Left renal pelvis (tissue), 4 donors: Measurements from ENCODE around the gene CLDN4. TPM values are rescaled to one million over a fixed set of nuclear protein-coding genes. Genes with fewer than 3 reads are reported as not detected.
"Not testable (repeated sequence)": the region's sequence is repeated elsewhere in the genome, so short reads cannot be mapped to it uniquely, and the experiment has no call there.

Experiments used
- DNase-seq, 4 donors: peaks; one replicate each; pipeline ENCODE4 v3.0.0-alpha.2; 2013; ENCODE audit warnings: low read depth in 4 of 4, low spot score in 3 of 4
- polyA plus RNA-seq, 4 donors: library from polyadenylated mRNA; unstranded; fragments of 120-200 nt; gene quantifications; one replicate each; pipeline ENCODE4 v1.2.1, GENCODE V29; 2013; ENCODE audit not compliant: insufficient read length in 4 of 4

Gene CLDN4
- polyA plus RNA-seq, 4 donors = 3.7 to 111 (median 66.3) TPM

GRCh38 chr7:73840715-73841379, 10.1 kb downstream of the CLDN4 start:
- DNase-seq = no peak

- DNase-seq = no peak
These were observed 10.9 kb downstream of the CLDN4 start for GRCh38 chr7:73841689-73842066.

GRCh38 chr7:73842067-73842976, 11.5 kb downstream of the CLDN4 start, which contains the start of gene METTL27:
TSS of gene METTL27 (minus strand) at chr7:73842516. CDS start at chr7:73842140, 376 bp downstream.
- DNase-seq = peak in 3 of 4 donors; percentile 78 to 91 (median 83)

GRCh38 chr7:73844131-73844547, 13.3 kb downstream of the CLDN4 start:
- no peak for DNase-seq

- DNase-seq = no peak
These were observed 14.2 kb downstream of the CLDN4 start for GRCh38 chr7:73844848-73845460.

GRCh38 chr7:73845701-73846195, 15.0 kb downstream of the CLDN4 start:
- DNase-seq = not testable (repeated sequence)

GRCh38 chr7:73847941-73848723, 17.3 kb downstream of the CLDN4 start:
- DNase-seq = no peak

- DNase-seq = no peak
These were observed 20.0 kb downstream of the CLDN4 start for GRCh38 chr7:73850781-73851207.

GRCh38 chr7:73851410-73852338, 20.9 kb downstream of the CLDN4 start:
- no peak for DNase-seq

GRCh38 chr7:73852500-73852899, 21.7 kb downstream of the CLDN4 start:
- DNase-seq = no peak

GRCh38 chr7:73856941-73857340, 26.1 kb downstream of the CLDN4 start:
- DNase-seq = no peak

- DNase-seq = no peak
These were observed 28.0 kb downstream of the CLDN4 start for GRCh38 chr7:73858807-73859206.

GRCh38 chr7:73860859-73861258, 30.1 kb downstream of the CLDN4 start, which contains the start of gene TMEM270:
TSS of gene TMEM270 (plus strand) at chr7:73861159. CDS start at chr7:73861195, 36 bp downstream.
- DNase-seq = no peak

GRCh38 chr7:73861305-73861704, 30.5 kb downstream of the CLDN4 start:
- no peak for DNase-seq

- no peak for DNase-seq
These were observed 34.4 kb downstream of the CLDN4 start for GRCh38 chr7:73864981-73865711.

GRCh38 chr7:73865738-73866445, 35.1 kb downstream of the CLDN4 start:
- DNase-seq = no peak

- no peak for DNase-seq
These were observed 35.6 kb downstream of the CLDN4 start for GRCh38 chr7:73866446-73866767.
